Fibroblast of skin of left biceps (primary cell): ENCODE data around the gene SURF2.
A peak's percentile ranks its signal among the peaks of the same experiment; 100 is the strongest.

Source experiments
- DNase-seq, 2 experiments: peaks; one replicate each; pipeline ENCODE4 v3.0.0-alpha.2; 2013; ENCODE audit warnings: low read depth in 2 of 2

The SURF2 gene

DNA sequence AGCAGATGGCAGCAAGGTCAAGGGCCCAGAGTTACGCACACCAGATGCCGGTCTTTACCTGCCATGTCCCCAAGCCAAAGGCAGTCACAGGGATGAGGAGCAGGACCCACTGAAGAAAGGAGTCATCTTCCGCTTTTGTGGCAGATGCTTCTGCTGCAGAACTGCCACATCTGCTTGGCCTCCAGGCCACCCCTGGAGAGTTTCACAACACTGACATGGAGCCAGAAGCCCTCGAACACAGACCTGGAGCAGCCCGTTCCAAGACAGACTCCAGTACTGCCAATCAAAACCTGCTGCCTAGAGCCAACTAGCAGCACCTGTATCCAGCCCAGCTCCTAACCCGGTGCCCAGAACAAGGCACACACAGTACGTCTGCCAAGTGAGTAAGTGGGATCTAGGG lies 1.6 kb upstream of the SURF2 start:
- DNase-seq: no peak

DNA sequence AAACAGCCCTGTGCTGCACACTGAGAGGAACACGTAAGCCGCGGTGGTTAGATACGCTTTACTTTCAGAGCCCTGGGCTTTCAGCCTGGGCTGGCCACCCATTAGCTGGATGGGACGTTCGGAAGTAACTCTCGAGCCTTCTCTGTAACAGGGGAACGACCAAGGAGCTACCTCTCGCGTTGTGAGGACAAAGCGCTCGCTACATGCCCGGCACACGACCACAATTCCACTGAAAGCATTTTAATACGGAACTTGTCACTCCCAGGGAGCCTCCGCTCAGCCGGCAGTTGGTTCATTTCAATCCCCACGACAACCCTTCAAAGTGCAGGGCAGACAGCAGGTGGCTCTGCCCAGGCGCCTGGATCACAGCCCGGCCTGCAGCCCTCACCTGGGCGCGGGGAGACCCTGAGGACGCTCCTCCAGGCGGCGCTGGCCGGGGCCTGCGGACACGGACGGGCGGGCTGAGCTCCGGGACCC lies 431 bp upstream of the SURF2 start:
- DNase-seq: no peak

DNA sequence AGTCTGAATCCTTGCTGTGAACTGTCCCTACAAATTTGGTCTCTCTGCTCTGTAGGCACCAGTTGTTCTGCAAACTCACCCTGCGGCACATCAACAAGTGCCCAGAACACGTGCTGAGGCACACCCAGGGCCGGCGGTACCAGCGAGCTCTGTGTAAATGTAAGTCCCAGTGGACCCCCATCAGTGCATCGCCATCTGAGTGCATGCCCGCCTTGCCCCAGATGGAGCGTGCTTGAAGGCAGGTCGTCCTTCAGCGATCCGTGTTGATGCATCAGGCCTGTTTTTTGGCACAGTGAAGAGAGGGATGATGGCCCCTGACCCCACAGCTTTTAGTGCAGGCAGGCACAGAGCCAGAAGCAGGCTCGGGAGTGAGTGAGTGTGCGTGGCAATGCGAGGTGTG lies 1.3 kb downstream of the SURF2 start:
- no peak for DNase-seq

DNA sequence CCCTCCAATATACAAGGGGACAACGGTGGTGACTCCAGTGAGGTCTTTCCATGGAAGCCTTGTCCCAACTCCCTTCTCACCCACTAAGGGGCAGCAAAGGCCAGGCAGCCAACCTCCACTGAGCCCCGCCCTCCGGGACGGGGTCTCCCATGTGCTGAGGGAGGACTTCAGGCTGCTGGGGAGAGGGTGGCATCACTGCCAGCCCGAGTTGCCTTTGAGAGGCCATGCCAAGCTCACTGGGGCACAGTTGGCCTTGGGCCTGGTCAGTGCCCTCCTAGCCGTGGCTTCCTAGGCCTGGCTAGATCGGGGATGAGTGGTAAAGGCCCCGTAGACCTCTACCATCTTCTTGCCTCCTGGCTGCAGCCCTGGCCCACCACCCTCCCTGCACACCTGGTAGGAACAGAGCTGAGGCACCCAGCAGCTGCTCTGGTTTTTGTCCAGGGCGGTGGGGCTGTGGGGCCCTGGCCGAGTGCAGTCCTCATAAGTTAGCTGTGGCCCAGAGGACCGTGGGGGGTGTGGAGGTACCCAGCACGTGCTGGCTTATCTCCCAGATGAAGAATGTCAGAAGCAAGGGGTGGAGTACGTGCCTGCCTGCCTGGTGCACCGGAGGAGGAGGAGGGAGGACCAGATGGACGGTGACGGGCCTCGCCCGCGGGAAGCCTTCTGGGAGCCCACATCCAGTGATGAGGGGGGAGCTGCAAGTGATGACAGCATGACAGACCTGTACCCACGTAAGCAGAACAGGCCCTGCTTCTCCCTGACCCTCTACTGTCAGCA lies 3.2 kb downstream of the SURF2 start:
- DNase-seq: no peak

DNA sequence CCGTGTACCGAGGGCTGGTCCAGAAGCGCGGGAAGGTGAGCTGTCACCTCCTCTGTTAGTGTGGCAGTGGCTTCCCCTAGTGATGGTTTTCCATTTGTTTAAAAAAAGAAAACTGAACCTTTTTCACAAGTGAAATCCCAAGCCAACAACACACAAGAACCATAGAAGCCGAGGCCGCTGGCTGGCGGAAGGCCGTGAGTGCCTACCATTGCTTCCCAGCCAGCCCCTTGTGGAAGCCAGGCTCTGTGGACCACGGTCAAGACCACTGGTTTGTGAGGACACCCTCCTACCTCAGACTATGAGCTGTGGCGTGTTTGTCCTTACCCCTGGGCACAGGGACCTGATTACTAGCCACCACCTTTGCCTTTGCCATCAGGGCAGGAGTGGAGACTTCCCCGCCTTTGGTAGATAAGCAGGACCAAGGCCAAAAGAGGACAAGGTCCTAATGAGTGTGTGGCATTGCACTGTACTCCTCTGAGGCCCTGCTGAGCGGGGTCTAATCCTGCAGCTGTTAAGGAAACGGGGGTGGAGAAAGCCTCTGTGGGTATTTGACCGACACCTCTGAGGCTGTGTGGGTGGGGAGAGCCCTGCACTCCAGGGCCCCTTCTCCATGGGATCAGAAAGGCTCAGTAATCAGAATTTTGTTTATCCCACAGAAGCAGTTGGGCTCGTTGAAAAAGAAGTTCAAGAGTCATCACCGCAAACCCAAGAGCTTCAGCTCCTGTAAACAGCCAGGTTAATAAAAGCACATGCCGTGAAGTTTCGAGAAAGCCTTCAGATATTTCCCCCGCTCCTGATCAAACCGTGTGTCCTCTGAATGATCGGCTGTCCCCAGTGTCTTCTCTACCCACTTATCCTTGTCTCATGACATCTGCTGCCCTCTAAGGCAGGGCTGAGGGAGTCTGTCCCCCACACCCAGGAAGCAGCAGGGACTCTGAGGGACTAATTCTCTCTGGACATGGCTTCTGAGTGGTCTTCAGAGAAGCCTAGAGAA lies 4.3 kb downstream of the SURF2 start:
- DNase-seq: no peak

DNA sequence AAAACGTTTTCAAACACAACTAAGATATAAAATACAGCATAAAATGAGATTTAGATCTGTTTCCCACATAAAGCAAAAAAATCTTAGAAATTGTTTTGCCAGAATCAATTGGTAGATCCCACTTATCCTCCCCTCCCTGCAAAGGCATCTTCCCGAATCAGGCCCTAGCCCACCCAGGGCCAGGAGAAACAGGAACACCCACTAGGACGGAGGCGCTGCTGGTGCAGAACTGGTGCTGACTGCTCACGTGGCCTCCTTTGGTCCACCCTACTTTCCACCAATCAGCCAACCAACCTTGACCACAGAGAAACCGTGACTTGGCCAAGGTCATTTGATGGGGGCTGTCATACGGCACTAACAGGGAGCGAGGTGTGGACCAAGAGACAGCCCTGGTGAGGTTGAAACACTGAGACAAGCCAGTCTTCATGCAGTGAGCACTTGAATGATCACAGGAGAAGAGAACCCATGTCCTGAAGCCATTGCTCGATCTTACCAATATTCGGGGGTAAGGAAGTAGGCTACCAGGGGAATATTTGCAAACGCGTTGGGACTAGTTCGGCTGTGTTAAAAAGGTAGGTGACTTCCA lies 5.2 kb downstream of the SURF2 start:
- DNase-seq: no peak

DNA sequence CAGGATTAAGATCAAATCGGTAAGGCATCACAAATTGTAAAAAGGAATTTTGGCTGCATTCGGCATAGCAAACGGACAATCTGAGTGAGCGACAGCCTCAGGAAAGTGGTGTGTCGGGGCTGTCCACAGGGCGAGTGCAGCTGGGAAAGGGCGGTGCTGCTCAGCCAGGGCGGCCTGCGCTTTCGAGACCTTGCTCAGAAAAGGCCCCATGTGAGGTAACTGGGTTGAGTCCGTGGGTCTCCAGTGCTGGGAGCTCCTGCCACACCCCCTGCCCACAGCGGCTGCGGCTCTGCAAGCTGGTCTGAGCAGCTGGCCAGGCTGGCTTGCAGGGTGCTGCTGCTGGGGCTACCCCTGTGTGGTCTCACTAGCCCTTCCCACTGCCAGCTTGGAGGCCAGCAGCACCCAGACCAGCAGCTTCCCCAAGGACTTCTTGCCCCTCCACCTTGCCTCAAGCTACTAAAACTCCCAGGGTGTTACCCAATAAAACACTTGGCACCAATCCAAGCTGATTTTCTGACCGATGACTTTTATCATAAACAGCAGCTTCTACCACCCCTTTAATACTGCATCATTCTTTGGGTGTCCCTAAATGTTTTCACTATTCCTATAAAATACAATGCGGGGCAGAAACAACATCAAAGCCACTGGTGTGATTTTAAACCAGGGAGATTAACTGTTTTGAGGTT lies 6.2 kb downstream of the SURF2 start:
- no peak for DNase-seq

DNA sequence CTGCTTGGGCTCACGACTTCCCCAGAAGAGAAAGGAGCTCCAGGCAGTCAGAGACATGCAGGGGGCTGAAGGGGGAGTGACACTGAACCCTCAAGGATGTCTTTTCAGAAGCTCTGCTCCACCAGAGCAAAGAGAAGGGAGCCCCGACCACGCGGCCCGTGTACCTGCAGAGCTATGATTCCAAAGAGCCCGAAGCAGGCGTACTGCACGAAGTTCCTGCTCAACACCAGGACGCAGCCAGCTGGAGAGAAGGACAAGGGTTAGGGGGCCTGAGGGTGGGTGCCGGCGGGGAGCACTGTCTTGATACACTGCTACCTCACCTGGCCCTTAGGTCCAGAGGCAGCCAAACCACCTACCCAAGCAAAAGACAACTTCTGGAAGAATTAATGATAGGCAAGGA lies 10.1 kb downstream of the SURF2 start:
- no peak for DNase-seq

DNA sequence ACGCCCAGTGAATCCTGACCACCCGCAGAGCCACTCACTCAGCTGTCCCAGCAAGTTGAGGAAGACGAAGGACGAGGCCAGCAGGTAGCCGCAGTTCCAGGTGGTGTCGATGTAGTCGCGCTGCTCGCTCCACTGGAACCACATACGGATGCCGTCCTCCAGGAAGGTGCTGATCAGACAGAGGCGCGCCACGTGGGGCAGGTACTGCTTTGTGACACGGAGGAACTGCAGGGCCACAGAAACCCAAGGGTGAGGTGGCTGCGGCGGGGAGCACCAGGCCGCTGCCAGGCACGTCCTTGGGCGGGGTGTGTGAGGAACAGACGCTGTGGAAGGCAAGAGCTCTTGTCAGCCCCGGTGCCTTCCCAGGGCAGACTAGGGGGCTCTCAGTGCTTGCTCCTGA lies 10.9 kb downstream of the SURF2 start:
- no peak for DNase-seq

DNA sequence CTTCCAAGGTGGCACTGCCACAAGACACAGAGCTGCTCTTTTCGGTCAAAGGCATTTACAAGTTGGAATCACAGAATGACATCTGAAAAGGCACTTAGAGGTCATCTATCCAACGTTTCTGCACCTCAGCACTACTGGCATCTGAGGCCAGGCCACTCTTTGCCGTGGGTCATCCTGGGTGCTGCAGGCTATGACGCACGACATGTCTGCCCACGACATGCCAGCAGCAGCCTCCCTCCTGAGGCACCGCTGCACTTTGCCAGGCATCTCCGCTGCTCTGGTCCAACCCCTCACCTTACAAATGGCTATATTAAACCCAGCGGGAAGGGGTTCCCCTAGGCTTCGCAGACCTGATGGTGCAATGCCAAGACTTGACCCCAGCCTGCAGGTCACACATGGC lies 11.4 kb downstream of the SURF2 start:
- no peak for DNase-seq

DNA sequence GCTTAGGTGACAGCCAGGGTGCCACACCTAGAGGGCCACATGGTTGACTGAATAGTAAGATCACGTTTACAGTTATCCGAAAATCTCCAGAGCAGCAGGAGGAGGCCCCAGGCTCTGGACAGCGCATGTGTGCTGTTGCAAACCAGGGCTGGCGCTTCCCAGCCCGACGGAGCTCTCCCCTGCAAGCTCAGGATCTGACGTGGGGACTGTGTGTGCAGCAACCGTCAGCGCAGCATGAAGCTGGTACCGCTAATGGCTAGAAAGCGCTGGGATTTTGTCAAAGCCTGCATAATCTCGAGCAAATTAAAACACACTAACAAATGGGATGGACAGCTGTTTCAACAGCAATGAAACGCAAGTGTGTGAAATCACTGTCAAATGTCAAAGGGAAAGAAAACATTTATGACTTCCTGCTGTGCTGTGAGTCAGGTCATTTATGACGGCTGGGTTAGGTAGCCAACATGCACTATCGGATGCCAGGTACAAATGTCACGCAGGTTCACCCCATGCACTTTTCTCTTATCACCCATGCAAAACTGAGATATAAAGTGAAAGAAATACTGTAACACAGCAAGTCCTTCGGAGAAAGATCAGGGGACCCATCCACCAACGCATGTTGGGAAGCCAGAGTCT lies 12.0 kb downstream of the SURF2 start:
- DNase-seq: no peak

DNA sequence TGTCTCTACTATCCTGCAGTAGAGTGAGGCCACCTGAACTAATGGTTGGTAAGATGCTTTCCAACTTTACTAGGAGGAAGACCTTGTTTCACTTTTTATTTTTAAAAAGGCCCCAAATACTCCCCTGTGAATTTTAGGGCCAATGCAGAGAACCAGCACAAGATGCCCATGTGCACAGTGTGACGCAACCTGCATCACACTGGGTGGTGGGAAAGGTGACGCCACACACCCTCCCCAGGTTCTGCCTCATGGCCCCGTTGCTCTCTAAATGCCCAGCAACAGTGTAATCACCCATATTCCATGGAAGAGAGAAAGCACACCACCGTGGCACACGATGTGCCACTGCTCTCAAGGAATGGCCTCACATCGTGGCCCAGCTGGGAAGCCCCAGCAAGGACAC lies 13.1 kb downstream of the SURF2 start:
- DNase-seq: no peak

DNA sequence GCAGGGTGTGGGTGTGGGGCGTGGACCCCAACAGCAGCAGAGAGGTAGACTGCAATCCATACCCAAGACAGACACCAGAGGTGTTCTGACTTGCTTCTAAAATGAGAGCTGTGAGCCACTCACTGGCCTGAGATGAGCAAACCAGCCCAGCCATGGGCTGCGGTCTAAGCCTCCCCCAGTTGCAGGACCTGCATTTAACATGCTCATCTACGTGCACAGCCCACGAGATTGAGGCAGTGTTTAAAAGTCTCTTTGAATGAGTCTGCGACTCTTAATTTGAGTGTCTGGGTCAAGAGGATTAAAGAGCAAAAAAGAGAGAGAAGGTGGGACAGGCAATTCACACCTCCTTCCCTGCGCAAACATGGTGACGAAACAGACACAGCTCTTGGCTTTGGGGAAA lies 13.6 kb downstream of the SURF2 start:
- DNase-seq: no peak

DNA sequence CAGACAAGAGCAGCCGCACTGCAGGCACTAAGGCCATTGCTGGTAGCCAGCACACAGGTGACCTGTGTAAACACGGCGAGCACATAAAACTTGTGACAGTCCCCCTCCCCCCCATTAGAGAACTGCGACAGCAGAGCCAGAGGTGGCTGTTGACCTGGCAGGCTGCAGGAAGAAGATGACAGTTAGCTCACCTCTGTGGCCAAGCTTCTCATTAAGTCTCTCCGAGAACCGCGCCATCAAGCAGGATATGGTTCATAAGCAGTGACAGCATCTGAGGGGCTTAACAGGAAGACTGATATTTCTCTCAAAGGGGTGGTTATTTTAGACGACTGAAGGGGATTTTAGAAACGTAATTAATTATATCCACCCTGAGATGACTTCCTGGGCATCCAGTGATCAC lies 14.3 kb downstream of the SURF2 start:
- no peak for DNase-seq

DNA sequence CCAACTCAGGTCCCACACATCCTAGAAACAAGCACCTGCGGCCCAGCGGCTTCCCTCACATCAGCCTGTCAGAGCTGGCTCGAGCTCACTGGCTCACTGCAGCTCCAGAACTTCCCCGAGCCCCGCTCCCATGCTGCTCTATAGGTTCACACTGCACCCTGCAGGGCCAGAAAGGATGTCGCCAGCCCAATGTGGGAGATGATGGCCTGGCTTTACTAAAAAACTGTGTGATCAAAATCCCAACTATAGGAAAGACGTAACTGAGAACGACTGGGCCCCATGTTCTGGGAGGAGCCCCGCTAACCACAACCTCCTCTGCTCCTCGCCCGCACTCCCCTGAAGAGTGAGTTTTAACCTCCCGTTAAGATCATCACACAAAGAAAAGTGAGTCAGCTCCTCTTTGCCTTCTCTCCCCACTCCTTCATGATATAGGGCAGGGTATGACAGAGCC lies 14.9 kb downstream of the SURF2 start:
- DNase-seq: no peak

DNA sequence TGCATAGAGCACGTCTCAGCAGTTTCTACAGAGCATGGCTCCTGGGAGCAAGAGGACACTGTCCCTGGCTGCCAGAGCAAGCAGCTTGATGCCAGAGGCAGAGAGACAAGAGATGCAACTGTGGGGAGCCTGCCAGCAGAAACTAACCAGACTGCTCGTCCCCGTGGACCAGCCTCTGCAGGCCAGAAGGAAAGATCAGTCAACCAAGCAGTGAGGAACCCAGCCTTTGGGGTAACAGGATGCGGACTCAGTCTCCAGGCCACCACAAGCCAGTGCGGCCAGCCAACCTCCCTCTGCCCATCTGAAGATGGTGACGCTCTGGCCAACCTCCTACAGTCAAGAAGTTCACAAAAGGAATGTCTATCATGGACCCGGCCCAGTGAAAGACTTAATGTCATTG lies 15.8 kb downstream of the SURF2 start:
- DNase-seq: no peak

DNA sequence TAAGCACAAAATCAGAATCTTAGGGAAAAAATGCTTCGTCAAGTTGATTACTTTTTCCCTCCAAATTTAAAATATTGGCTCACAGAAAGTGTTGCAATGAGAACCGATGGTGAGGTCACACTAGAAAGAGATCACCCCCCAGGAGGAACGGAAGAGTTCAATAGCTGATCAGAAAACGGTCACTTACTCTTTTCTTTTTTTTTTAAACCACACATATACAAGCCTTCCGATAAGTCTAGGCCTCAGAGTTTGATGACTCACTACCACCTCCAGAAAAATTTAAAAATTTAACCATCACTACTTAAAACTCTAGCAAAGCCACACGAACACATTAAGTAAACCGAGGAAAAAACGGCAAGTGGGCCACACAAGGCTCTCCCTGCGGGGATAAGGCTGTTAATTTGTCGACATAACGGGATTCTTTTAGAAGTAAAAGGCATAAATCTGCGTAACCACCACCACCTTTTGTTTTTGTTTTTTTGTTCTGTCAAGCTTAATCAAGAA lies 18.3 kb downstream of the SURF2 start:
- no peak for DNase-seq

DNA sequence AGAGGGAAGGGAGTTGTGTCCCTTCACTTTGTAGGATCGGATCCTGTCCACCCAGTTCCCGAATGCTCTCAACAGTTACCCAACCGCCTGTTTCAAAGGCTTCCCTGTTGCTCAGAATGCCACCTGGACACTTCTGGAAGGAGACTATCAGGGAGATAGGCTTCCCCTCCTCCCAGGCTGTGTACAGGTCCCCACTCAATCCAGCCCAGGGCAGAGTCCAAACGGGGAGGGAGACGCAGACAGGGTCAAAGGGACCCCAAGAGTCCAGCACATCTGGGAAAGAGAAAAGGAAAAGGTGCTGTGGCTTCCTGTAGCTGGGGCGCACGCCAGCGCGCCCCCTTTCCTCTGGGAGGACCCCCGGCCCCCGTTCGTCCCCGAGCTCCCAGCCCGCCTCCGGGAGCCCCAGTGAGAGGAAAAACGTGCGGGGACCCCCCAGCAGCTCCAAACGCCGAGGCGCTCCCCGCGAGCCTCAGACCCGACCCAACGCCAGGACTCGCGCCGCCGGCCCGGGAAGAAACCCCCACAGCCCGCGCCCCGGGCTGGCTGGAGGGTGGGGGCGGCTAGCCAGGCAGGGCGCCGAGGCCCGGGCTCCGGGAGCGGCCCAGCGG lies 18.9 kb downstream of the SURF2 start:
- DNase-seq: no peak

DNA sequence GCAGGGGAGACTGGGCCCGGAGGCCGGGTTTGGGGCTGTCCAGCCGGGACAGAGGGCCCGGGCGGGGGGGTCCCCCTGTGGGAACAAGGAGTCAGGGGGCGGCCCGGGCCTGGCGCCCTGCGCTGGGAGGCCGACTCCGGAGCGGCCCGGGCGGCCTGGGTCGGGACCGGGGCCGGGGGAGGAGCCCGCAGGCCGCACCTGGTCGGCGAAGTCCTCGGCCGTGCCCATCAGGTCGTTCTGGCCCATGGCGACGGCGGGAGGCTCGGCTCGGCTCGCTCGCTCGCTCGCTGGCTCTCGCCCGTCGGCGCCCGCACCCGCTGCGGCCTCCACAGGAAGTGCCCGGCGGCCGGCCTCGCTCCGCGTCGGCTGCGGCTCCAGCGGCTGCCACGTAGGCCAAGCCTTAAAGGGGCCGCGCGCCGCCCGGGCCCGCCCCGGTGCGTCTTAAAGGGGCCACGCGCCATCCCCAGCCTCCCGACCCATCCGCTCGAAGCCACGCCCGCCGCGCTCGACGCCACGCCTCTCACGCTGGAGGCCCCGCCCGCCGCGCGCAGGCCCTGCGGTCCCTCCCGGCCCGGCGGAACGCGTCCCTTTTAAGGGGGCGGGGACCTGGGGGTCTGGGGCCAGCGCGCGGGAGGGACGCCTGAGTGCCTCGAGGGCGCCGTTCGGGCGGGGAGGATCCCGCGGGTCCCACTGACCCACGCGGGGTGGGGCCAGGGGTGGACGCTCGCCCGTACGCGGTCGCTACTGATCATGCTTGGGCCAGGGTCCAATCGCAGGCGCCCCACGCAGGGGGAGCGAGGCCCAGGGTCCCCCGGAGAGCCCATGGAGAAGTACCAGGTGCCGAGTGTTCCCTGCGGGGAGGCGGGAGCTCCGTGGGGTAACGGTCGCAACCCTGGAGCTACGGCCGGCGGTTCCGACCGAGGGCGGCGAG lies 19.6 kb downstream of the SURF2 start, which contains the start of the genes STKLD1 and SURF4:
STKLD1 (plus strand) TSS at position 643 of the 931 bp plus-strand sequence; CDS start at position 751, 108 bp downstream.
SURF4 (minus strand) TSS at position 337 of the 931 bp plus-strand sequence; CDS start at position 246, 91 bp downstream.
- DNase-seq: peak; percentile 91 to 94
